Measurements from ENCODE around the gene TNFRSF19.

The TNFRSF19 gene

GRCh38 chr13:23628765-23629565 is 58.8 kb downstream of the TNFRSF19 start:
- DNase-seq (ENCODE audit: low spot score), result no peak

DNA sequence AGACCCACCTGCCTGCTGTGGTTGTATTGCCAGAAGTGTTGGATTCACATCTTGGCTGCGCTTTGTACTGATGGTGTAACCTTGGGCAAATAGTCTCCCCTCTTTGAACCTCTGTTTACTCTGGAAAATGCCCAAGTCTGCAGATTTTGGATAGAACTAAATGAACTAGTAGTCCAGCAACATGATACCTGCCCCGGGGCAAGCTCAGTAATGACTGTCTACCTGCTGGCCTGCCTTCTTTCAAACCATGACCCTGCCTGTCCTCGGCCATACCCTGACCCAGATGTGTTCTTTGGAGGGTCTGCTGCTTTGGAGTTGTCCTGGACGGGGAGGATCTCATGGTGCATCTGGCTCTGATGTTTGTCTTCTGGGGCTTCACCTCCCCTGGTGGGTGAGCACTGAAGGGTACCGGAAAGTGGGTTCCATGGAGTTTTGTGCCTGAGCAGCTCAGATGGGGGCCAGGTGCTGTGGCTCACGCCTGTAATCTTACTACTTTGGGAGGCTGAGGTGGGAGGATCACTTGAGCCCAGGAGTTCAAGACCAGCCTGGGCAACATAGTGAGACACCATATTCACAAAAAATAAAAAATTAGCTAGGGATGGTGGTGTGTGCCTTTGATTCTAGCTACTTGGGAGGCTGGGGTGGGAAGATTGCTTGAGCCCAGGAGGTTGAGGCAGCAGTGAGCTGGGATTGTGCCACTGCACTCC is 59.5 kb downstream of the TNFRSF19 start:
- DNase-seq (ENCODE audit: low spot score), result no peak

DNA sequence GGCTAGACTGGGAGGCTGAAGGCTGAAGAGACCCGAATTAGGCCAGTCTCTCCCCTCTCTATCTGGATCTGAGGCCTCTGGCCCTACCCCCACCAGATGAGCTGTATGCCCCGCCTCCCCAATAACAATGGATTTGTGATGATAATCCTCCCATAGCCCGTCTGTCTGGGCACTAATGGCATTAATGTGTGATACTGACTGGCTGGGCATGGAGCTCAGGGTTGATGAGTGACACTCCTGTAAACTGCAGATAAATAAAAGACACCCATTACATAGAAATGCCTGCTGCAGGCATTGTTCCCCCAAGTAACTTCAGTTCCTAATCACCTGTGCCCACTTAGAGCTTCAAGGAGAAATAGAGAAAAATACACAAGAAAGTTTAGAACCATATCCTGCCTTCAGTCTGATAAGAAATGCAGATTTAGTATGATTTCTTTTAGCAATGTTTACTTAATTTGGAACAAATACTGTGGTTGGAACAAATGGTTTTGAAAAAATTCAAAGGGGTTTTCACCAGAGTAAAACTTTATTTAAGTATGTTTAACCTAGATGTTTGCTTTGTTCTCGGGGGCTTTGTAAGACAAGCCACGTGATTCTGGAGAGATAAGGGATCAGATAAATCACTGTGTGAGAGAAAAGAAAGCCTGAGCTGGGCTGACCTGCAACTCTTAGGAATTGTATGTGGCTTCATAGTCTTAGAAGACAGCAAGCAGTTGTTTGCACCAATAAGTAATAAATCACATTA is 60.3 kb downstream of the TNFRSF19 start:
- no peak for DNase-seq (ENCODE audit: low spot score)

DNA sequence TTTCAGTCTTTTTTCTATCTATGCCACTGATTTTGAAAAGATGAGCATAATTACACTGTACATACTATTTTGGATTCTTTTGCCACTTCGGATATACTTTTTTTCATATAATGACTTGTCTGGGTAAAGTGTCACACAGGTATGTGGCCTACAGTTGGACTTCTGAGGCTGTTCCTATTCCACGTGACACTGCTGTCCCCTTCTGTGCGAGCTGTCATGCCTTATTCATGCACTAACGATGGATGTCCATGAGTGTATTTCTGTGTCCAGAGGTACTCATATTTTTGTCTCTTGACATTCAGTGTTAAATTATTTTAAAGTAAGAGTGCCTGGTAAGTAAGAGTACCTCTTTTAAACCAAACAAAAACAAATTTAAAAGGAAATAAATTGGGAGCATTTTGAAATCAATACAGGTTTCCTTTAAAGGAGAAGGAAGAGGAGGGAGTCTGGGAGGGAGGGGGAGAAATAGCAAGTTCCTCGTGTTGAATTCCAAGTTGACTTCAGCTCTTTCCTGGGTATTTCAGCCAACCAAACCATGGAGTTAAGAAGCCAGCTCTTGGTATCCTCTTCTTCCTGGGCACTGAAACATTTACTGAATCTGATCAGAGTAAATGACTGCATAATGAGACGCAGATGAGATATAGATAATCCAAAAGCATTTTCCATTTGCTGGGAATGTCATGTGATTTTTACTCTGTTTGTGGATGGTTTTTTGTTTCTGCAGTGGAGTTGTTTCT is 61.3 kb downstream of the TNFRSF19 start:
- DNase-seq (ENCODE audit: low spot score), result no peak

DNA sequence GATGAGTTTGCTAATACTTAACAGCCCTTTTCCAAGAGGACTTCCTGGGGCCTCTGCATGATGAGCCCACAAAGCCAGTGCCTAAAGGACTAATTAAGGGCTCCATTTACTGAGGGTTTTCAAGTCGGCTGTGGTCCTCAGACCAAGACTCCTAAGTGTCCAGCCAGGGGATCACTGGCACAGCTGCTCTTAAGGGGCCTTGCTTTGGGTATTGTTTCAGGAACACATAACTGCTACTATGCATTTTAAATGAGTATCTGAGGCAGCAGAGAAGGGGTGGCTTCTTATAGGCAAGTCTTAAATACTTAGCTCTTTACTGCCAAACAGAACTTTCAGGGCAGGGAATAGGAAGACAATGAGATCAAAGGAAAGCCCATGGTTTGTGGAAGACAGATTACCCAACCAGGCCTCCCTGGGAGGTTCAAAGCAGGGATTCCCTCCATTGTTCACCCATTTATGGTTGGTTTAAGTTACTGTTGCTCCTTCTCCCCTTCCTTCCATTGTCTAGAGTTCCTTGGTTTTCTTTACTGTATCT is 61.9 kb downstream of the TNFRSF19 start:
- DNase-seq (ENCODE audit: low spot score), result no peak

- no peak for DNase-seq (ENCODE audit: low spot score)
Observed at GRCh38 chr13:23632741-23633140, 62.5 kb downstream of the TNFRSF19 start.

DNA sequence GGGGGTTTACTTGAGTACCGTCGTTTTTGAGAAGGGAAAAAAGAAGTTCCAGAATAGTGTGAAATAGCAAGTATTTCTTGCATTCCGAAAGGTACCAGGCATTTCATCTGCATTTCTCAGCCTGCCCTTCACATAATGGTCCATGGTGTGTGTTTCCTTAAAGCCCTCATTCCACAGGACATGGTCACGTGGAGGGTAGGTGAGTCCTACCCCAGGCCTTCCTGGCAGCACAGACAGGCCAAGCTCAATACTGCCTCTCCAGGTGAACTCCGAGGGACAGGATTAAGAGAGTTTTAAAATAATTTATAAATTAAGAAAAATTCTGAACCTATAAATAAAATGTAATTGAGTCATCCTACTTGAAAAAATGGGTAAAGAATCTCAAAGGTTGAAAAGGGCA is 64.7 kb downstream of the TNFRSF19 start:
- DNase-seq (ENCODE audit: low spot score), result no peak

- DNase-seq (ENCODE audit: low spot score), result no peak
Observed at GRCh38 chr13:23636360-23636759, 66.1 kb downstream of the TNFRSF19 start.

DNA sequence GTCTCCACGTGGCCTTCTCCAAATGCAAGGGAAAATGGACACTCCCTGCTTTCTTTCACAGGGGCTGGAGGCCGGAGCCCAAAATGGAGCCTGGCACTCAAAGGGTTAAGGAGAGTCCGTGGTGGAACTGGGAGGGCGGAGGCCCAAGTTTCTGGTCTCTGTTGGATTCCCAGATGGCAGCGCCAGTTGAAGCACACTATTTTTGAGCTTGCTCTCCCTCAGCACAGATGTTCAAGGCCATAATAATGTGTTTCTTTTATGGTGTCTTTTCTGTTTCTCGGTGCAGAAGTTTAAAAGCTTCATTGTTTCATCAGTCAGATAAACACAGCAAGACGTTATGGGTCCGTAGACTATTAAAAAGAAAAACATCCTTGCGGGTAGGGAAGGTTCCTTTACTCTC is 67.6 kb downstream of the TNFRSF19 start:
- peak; percentile 59 for DNase-seq (ENCODE audit: low spot score)

DNA sequence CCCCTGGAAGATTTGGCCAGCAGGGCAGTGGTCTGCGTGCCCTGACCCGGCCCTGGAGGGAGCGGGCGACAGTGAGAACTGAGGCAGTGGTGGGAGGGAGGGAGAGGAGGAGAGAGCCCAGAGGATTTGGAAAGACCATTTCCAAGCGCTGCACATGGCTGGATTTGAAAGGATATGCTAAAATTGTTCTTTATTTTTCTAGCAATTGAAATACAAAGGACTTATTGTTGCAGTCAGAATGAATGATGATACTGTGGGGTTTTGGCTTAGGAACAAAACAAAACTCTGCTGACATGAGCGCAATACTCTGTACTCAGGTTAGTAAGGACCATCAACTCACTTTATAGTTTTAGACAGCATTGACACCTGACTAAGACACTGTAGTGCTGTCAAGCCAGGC is 69.5 kb downstream of the TNFRSF19 start:
- DNase-seq (ENCODE audit: low spot score), result peak; percentile 89

GRCh38 chr13:23642110-23642509 is 71.9 kb downstream of the TNFRSF19 start:
- DNase-seq (ENCODE audit: low spot score), result no peak

GRCh38 chr13:23643338-23644125 is 73.3 kb downstream of the TNFRSF19 start:
- no peak for DNase-seq (ENCODE audit: low spot score)

DNA sequence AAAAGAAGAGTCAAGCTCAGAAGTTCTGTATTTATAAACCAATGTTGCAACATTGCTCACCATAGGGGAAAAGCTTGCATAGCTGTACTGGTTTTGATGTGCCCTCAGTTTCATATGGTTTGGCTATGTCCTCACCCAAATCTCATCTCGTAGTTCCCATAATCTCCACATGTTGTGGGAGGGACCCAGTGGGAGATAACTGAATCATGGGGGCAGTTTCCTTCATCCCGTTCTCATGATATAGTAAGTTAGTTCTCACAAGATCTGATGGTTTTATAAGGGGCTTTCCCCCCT is 73.9 kb downstream of the TNFRSF19 start:
- no peak for DNase-seq (ENCODE audit: low spot score)

GRCh38 chr13:23644527-23645138 is 74.4 kb downstream of the TNFRSF19 start:
- no peak for DNase-seq (ENCODE audit: low spot score)

DNA sequence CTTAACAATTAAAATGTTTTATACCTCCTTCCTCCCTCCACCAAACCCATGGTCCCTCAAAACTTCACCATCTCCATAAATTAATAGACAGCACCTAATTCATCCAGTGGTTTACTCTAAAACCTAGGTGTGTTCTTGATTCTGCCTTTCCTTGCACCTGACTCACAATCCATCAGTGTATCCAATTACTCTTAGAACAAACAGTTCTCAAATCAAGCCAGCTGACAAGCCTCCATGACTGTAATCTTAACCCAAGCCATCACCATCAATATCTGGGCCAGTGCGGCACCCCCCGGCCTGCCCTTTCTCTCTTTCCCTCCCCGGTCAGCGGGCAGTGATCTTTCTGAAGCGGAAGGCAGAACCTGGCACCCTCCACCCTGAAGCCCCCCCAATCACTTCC is 75.6 kb downstream of the TNFRSF19 start:
- no peak for DNase-seq (ENCODE audit: low spot score)

GRCh38 chr13:23651439-23651838 is 81.2 kb downstream of the TNFRSF19 start:
- no peak for DNase-seq (ENCODE audit: low spot score)

DNA sequence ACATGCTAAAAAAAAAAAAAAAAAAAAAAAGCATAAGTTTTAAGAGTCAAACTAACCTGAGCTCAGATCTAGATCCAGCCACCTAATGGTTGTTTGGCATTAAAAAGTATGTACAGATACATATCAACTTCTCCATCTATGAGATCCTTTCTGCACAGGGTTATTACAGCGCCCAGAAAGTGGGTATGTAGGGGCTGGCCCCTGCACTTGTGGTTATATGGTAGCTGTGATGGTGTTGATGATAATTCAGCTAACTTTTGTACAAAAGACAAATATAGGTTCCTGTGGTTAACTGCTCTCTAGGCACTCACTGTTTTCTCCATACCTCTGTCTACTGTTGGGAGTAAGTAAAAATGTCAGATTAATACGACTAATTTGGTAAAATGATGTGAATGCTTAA is 81.7 kb downstream of the TNFRSF19 start:
- DNase-seq (ENCODE audit: low spot score), result no peak

GRCh38 chr13:23652909-23653726 is 82.9 kb downstream of the TNFRSF19 start:
- no peak for DNase-seq (ENCODE audit: low spot score)

DNA sequence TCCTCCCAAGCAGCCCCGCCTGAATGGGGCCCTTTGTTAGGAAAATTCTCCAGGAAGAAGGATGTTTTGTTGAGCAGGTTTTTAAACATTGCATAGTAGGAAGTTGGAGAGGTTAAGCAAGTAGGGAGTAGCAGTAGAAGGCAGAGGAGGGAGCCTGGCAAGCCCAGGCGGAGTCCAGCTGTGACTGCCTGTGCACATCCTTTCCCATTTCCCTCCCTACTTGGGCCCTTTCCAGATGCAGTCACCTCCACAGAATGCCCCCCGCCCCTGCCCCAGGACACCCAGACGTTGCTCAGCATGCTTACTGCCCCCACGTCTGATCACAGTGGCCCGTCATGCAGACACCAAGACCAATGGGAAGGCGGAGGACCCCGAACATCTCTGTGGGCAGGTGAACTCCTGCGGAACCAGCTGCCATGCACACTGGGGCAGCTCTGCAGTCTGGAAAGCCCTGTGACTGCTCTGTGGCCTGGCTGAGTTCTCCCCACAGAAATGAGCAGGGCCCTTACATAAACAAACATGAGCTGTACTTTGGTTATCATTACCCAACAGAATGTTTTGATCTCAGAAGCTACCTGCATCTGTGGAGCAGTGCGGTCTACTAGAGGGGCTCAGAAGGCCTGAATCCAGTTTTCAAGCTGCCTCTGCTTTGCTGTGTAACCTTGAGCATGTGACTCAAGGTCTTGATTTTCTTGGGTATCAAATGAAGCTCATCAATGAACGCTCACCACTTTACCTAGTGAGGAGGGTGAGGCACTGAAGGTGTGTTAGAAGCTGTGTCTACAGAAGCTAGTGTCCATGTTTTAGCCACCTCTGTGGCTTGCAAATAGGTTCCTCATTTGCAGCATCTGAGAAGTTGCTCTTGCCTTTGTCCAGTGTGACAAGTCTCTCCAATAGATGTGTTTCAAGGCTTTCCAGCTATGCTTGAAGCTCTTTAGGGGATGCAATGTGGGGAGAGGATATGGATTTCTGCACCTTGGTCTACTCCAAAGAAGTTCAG is 84.2 kb downstream of the TNFRSF19 start:
- DNase-seq (ENCODE audit: low spot score), result no peak
